Stomach (tissue), 9 donors: ENCODE results near the gene CCDC192. TPM values are rescaled to one million over a fixed set of nuclear protein-coding genes. Genes with fewer than 3 reads are reported as not detected.
A peak's percentile ranks its signal among the peaks of the same experiment; 100 is the strongest.

Source experiments
- DNase-seq, 2 donors: peaks; one replicate each; pipeline versions ENCODE4 v3.0.0 to v3.0.0-alpha.2; 2013 to 2019
- H3K27ac ChIP-seq, 5 donors: fragments of 200-600 bp in 4 of 5; sonication (generic) in 4 of 5; one replicate each; pipeline ENCODE4 v1.5.1; 2013 to 2019; ENCODE audit warnings: mild to moderate bottlenecking in 1 of 5, moderate library complexity in 1 of 5
- H3K27me3 ChIP-seq, 3 donors: fragments of 200-600 bp; sonication (generic); one replicate each; pipeline ENCODE4 v1.5.1; 2017 to 2019; ENCODE audit warnings: mixed run types in 1 of 3
- H3K36me3 ChIP-seq, 4 donors: fragments of 200-600 bp; sonication (generic); 1 replicate in 3 of 4; 2 replicates in 1 of 4; pipeline ENCODE4 v1.5.1; 2016 to 2019
- H3K4me1 ChIP-seq, 4 donors: fragments of 200-600 bp; sonication (generic); one replicate each; pipeline ENCODE4 v1.5.1; 2016 to 2019
- H3K4me3 ChIP-seq, 4 donors: fragments of 200-600 bp; sonication (generic) in 3 of 4; one replicate each; pipeline ENCODE4 v1.5.1; 2016 to 2019; ENCODE audit warnings: mild to moderate bottlenecking in 1 of 4
- H3K9me3 ChIP-seq, 4 donors: fragments of 200-600 bp; sonication (generic); one replicate each; pipeline ENCODE4 v1.5.1; 2016 to 2019
- CTCF ChIP-seq, 7 experiments: fragments of 450-650 bp in 4 of 7; fragments of 200-600 bp in 3 of 7; sonication (generic) in 3 of 7; IDR thresholded peaks; one replicate each; pipeline ENCODE4 v1.5.1; 2016 to 2019; ENCODE audit warnings: antibody characterized with exemption in 7 of 7, control low read depth in 2 of 7, mild to moderate bottlenecking in 1 of 7
- EP300 ChIP-seq: sonication (generic); formaldehyde crosslinking; IDR thresholded peaks from one replicate; pipeline ENCODE4 v1.6.1; 2017; ENCODE audit warnings: antibody characterized with exemption
- POLR2A ChIP-seq, 4 donors: fragments of 450-650 bp; IDR thresholded peaks; one replicate each; pipeline ENCODE4 v1.6.1; 2016; ENCODE audit warnings: antibody characterized with exemption in 4 of 4, control low read depth in 2 of 4, mild to moderate bottlenecking in 1 of 4, moderate library complexity in 1 of 4
- POLR2AphosphoS5 ChIP-seq, 3 donors: sonication (generic); formaldehyde crosslinking; IDR thresholded peaks; one replicate each; pipeline ENCODE4 v1.6.1; 2016; ENCODE audit warnings: antibody characterized with exemption in 3 of 3
- WGBS, 5 donors: extraction: QIAGEN DNeasy Blood & Tissue Kit in 3 of 5; methylation state at CpG; one replicate each; pipeline versions ENCODE4 v1.1.5 to v1.1.7; 2013 to 2018; 5-methylcytosine and 5-hydroxymethylcytosine counted together
- intact Hi-C: fragments of 100-400 bp; cut with DNase I; formaldehyde crosslinking; loops from one replicate; pipeline ENCODE4 v1.15.1; 2023; ENCODE audit warnings: low total_unique reads
- polyA plus RNA-seq, 3 donors: library from polyadenylated mRNA; stranded (reverse); fragments of 200-250 nt; gene quantifications; one replicate each; pipeline ENCODE4 v1.2.3, GENCODE V29; 2013
- total RNA-seq, 5 donors: library from RNA; depleted of rRNA; stranded (reverse); fragments of >200 nt; gene quantifications; one replicate each; pipeline versions ENCODE4 v1.1.0 to v1.2.3, GENCODE V29; 2014 to 2016
- donor health status: healthy with polysubstance abuse.
- donor health status: Bipolar disorder and iron deficiency.
- donor health status: healthy.

Gene CCDC192
- total and polyA plus RNA-seq, 8 donors = 0.10 to 2.2 TPM; not detected in 6

DNA sequence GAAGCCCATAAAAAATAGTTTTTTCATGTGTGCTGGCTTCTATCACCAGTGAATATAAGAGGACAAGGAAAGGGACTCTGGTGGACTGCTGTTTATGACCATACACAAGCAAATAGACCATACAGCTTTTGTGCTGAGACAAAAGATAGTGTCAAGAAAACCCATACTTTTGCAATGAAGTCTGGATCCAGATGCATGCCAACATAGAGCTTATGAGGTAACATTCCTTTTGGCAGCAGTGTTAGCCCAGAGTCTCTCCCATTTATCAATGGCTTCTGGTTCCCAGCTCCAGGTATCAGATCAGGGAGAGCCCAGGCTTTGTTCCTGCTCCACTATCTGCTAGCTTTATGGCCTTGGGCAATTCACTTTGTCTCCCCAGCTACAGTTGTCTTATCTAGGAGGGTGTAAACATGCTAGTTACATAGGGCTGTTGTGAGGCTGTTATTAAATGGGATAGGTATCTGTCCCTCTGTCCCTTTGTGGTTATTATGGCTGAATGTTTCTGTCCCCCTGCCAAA, 55.6 kb downstream of the CCDC192 start:
- H3K4me3 ChIP-seq = no peak overlapping the region
- peaks cover 9 to 42% (median 29%) of the 10 kb centered on the region in 4 donors for H3K4me1 ChIP-seq
- peak overlapping the region in 1 of 5 donors; percentile 7 for H3K27ac ChIP-seq
- H3K36me3 ChIP-seq = no peaks in the 10 kb centered on the region
- TF ChIP-seq EP300 = no peak
- TF ChIP-seq CTCF (IDR thresholded peaks at IDR 0.05) = no peak
- no peak for TF ChIP-seq POLR2AphosphoS5 (IDR thresholded peaks at IDR 0.05)
- no peak for TF ChIP-seq POLR2A (IDR thresholded peaks at IDR 0.05)
- intact Hi-C loops = no loop called here
- no peak for DNase-seq
- H3K27me3 ChIP-seq = no peaks in the 10 kb centered on the region
- no peaks in the 10 kb centered on the region for H3K9me3 ChIP-seq

GRCh38 chr5:127761869-127762268, 58.7 kb downstream of the CCDC192 start:
- no peaks in the 10 kb centered on the region for H3K36me3 ChIP-seq
- no peak overlapping the region for H3K27ac ChIP-seq
- DNase-seq = no peak
- H3K4me1 ChIP-seq = peaks cover 4 to 26% (median 19%) of the 10 kb centered on the region in 4 donors
- no peaks in the 10 kb centered on the region for H3K27me3 ChIP-seq
- H3K4me3 ChIP-seq = no peak overlapping the region
- intact Hi-C loops = no loop called here
- TF ChIP-seq POLR2AphosphoS5 (IDR thresholded peaks at IDR 0.05) (no peak), EP300 (no peak), POLR2A (IDR thresholded peaks at IDR 0.05) (no peak), CTCF (IDR thresholded peaks at IDR 0.05) (no peak)
- no peaks in the 10 kb centered on the region for H3K9me3 ChIP-seq

DNA sequence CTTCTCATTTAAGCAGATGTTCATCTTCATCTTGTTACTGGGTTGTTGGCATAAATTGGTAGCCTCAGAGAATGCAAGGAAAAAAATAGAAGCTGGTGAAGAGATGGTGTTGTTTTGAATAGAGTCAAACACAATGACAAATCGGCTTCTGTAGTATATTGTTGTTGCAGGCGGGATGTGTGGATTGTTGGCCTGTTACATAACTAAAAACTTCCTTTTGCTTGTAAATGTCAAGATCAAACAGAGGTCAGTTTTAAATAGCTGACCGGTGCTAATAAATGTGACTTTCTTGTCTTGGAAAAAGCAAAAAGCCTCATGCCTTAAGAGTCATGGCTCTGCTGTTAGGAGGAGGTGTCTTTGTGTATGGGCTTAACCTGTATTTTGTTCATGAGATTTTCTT, 59.2 kb downstream of the CCDC192 start:
- TF ChIP-seq EP300 (no peak), CTCF (IDR thresholded peaks at IDR 0.05) (no peak), POLR2AphosphoS5 (IDR thresholded peaks at IDR 0.05) (no peak), POLR2A (IDR thresholded peaks at IDR 0.05) (no peak)

DNA sequence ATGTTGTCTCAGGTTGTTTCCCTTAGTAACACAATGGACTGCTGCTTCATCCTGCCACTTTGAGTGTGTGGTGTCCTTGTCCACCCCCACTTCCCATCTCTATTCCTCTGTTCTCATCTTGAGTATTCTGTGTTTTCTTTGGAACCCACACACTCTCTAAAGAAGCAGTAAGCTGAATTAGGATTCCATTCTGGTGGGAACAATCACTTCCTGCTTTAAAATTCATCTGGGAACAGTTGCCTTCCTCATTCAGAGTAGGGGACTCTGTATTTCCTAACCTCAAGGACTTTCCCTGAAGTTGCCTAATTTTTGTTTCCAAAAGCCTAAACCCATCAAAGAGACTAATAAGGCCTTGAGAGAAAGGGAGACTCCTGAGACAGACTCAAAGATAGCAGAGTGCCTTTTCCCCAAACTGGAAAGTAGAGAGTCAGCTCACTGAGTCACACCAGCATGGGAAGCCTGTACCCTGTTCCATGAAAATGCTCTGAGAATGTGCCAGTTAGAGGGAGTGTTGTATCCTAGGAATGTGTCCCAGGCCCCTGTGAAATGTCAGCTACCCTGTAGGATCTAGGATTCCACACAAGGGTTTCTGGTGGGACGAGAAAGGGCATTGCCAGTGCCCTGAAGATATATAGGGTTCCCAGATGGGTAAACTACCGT, 63.6 kb downstream of the CCDC192 start:
- DNase-seq = no peak
- 88 to 96% (median 93%) methylated on average over 2 of the region's 2 CpGs for WGBS, 5 donors
- H3K27ac ChIP-seq = no peak overlapping the region
- intact Hi-C loops = no loop called here
- H3K4me3 ChIP-seq = no peak overlapping the region
- peaks cover 0 to 8% (median 4%) of the 10 kb centered on the region in 4 donors for H3K4me1 ChIP-seq
- H3K9me3 ChIP-seq = no peaks in the 10 kb centered on the region
- H3K36me3 ChIP-seq = no peaks in the 10 kb centered on the region
- H3K27me3 ChIP-seq = no peaks in the 10 kb centered on the region
- TF ChIP-seq POLR2A (IDR thresholded peaks at IDR 0.05) = no peak

More for the DNA sequence above, 59.2 kb downstream of the CCDC192 start:
- no peak overlapping the region for H3K27ac ChIP-seq
- H3K27me3 ChIP-seq = no peaks in the 10 kb centered on the region
- H3K36me3 ChIP-seq = no peaks in the 10 kb centered on the region
- WGBS, 5 donors = 52 to 59% (median 55%) methylated on average over 3 of the region's 3 CpGs
- peaks cover 4 to 26% (median 19%) of the 10 kb centered on the region in 4 donors for H3K4me1 ChIP-seq
- no peak for DNase-seq
- H3K4me3 ChIP-seq = no peak overlapping the region
- H3K9me3 ChIP-seq = no peaks in the 10 kb centered on the region
- intact Hi-C loops = no loop called here

DNA sequence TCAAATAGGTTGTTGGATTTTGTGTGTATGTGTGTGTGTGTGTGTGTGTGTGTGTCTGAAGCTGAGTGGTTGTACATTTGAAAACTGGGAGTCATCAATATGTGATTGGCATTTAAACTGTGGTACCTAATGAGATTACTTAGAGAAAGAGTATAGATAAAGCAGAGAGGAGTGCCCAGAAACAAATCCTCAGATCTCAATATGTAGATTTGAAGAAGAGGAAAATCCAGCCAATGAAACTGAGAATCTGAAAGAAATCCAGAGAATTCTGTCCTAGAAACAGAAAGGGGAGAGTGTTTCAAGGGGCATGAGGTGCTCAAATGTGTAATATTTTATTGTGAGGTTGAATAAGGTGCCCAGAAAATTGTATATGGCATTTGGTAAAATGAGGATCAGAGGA, 66.2 kb downstream of the CCDC192 start:
- TF ChIP-seq EP300 = no peak
- TF ChIP-seq POLR2A (IDR thresholded peaks at IDR 0.05) = no peak
- TF ChIP-seq CTCF (IDR thresholded peaks at IDR 0.05) = no peak
- Histone ChIP-seq H3K9me3 (no peaks in the 10 kb centered on the region), H3K27me3 (no peaks in the 10 kb centered on the region), H3K4me1 (no peaks in the 10 kb centered on the region), H3K4me3 (no peak overlapping the region), H3K27ac (no peak overlapping the region), H3K36me3 (no peaks in the 10 kb centered on the region)
- intact Hi-C loops = no loop called here
- DNase-seq = no peak
